SU-DHL-6 (cell line): ENCODE measurements around the gene CEP135.

Source experiments
- H2AFZ ChIP-seq: fragments of 200-600 bp; sonication (generic); 2 replicates; pipeline ENCODE4 v1.6.1; 2014; ENCODE audit warnings: low read depth, mild to moderate bottlenecking, moderate library complexity, mixed read lengths, antibody characterized with exemption, low read length; ENCODE audit not compliant: severe bottlenecking
- H3F3A ChIP-seq: fragments of 200-600 bp; shearing (Covaris generic); 2 replicates; pipeline ENCODE4 v1.6.0; 2016; ENCODE audit warnings: antibody characterized with exemption, mild to moderate bottlenecking; ENCODE audit not compliant: insufficient read depth
- H3K27ac ChIP-seq: fragments of 200-600 bp; sonication (generic); 2 replicates; pipeline ENCODE4 v1.5.1; 2016; ENCODE audit warnings: low read depth, mild to moderate bottlenecking, low read length, moderate library complexity, mixed read lengths
- H3K27me3 ChIP-seq: fragments of 200-600 bp; sonication (generic), shearing (Covaris generic); 2 replicates; pipeline ENCODE4 v1.6.0; 2014; ENCODE audit warnings: mild to moderate bottlenecking, low read length
- H3K36me3 ChIP-seq: fragments of 200-600 bp; sonication (generic); 2 replicates; pipeline ENCODE4 v1.6.1; 2014; ENCODE audit warnings: mild to moderate bottlenecking, low read length, mixed read lengths
- H3K4me2 ChIP-seq: fragments of 300-600, 200-600 bp; shearing (Covaris generic), sonication (generic); 2 replicates; pipeline ENCODE4 v1.6.0; 2014; ENCODE audit warnings: low read length, low read depth, mild to moderate bottlenecking; ENCODE audit not compliant: poor library complexity, severe bottlenecking
- H3K4me3 ChIP-seq: fragments of 200-600 bp; sonication (generic); 2 replicates; pipeline ENCODE4 v1.5.1; 2014; ENCODE audit warnings: antibody characterized with exemption, low read length, mild to moderate bottlenecking, mixed read lengths; ENCODE audit not compliant: insufficient read depth, poor library complexity, severe bottlenecking
- H3K79me2 ChIP-seq: fragments of 200-600 bp; sonication (generic); 2 replicates; pipeline ENCODE4 v1.6.1; 2014; ENCODE audit warnings: mild to moderate bottlenecking, low read length, moderate library complexity; ENCODE audit not compliant: insufficient read depth
- H3K9ac ChIP-seq: fragments of 200-600 bp; sonication (generic); 2 replicates; pipeline ENCODE4 v1.7.0; 2014; ENCODE audit warnings: mild to moderate bottlenecking, low read length
- H3K9me2 ChIP-seq: fragments of 200-600 bp; sonication (generic); replicated peaks from 2 replicates; pipeline ENCODE4 v1.6.1; 2014; ENCODE audit warnings: low read length; ENCODE audit not compliant: insufficient read depth
- H3K9me3 ChIP-seq: fragments of 200-600 bp; sonication (generic); 2 replicates; pipeline ENCODE4 v1.6.1; 2014; ENCODE audit warnings: low read length, mixed read lengths; ENCODE audit not compliant: insufficient read depth
- H4K20me1 ChIP-seq: fragments of 200-600 bp; sonication (generic); 2 replicates; pipeline ENCODE4 v1.6.1; 2014; ENCODE audit warnings: low read depth, mild to moderate bottlenecking, antibody characterized with exemption, low read length, moderate library complexity, mixed read lengths
- EZH2phosphoT487 ChIP-seq: fragments of 200-600 bp; sonication (generic), shearing (Covaris generic); conservative IDR thresholded peaks from 2 replicates; pipeline ENCODE4 v1.6.1; 2018; ENCODE audit warnings: mild to moderate bottlenecking, antibody characterized with exemption, low read length, moderate library complexity, mixed read lengths
- TF ChIP-seq, protein P1 (sequence below): fragments of 200-600 bp; sonication (generic); IDR thresholded peaks from one replicate; pipeline ENCODE4 v1.5.1; 2017; ENCODE audit warnings: antibody characterized with exemption, mild to moderate bottlenecking, low read length, moderate library complexity; ENCODE audit not compliant: insufficient read depth, poor library complexity, severe bottlenecking

Gene CEP135, protein sequence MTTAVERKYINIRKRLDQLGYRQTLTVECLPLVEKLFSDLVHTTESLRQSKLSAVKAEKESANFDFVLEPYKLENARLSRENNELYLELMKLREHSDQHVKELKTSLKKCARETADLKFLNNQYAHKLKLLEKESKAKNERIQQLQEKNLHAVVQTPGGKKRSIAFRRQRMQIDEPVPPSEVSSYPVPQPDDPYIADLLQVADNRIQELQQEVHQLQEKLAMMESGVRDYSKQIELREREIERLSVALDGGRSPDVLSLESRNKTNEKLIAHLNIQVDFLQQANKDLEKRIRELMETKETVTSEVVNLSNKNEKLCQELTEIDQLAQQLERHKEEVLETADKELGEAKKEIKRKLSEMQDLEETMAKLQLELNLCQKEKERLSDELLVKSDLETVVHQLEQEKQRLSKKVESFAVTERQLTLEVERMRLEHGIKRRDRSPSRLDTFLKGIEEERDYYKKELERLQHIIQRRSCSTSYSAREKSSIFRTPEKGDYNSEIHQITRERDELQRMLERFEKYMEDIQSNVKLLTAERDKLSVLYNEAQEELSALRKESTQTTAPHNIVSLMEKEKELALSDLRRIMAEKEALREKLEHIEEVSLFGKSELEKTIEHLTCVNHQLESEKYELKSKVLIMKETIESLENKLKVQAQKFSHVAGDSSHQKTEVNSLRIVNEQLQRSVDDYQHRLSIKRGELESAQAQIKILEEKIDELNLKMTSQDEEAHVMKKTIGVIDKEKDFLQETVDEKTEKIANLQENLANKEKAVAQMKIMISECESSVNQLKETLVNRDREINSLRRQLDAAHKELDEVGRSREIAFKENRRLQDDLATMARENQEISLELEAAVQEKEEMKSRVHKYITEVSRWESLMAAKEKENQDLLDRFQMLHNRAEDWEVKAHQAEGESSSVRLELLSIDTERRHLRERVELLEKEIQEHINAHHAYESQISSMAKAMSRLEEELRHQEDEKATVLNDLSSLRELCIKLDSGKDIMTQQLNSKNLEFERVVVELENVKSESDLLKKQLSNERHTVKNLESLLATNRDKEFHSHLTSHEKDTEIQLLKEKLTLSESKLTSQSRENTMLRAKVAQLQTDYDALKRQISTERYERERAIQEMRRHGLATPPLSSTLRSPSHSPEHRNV

DNA sequence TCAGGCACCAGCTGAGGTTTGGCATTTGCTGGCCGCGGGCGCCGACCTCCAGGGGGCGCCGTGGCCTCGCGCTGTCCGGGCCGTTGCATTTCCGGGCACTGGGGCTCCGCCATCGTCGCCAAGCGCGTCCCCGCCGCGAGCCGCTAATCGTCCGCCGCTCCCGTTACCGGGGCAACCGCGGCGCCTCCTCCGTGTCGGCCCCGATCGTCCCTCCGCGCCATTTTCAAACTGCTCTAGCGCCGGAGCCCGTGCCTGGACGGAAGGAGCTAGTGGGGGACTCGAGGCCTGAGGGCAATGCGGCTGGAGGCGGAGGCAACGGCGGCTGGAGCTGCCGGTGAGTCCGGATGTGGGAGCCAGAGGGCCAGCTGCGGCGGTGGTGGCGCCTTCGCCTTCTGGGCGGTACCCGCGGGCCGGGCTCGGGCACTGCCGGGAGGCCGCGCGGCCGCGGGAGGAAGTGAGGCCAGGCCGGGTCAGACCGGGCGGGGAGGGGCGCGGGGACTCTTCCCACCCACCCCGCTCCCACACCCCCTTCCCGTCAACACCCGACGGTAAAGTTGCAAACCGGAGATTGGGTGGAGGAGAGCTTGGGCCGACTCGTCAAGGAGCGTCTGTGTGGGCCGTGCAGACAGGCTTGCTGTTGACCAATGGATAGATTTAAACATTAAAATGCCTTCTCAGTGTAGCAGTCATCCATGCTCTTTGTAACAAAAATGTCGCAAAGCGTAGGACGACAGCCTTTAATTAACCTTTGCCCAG, at the start of gene CEP135:
Gene CEP135 (plus strand): TSS at position 220 of the 756 bp plus-strand sequence. CDS start 3,186 bp downstream, outside the sequence.
- Histone ChIP-seq H3K9me3 (no peaks in the 10 kb centered on the region), H3K4me2 (peak within 1 kb of the TSS; percentile 99), H3K27ac (peak within 1 kb of the TSS; percentile 100), H3K4me3 (peak within 1 kb of the TSS; percentile 76), H3K36me3 (0 out of 2 replicates have a peak, but pooled peaks cover 2% of the 10 kb centered on the region), H3F3A (peaks cover 18% of the 10 kb centered on the region), H4K20me1 (no peaks in the 10 kb centered on the region), H2AFZ (peak within 1 kb of the TSS; percentile 67), H3K27me3 (no peaks in the 10 kb centered on the region), H3K9me2 (no peaks in the 10 kb centered on the region), H3K79me2 (peaks cover 24% of the 10 kb centered on the region), H3K9ac (peak within 1 kb of the TSS; percentile 71)
- no peak for TF ChIP-seq EZH2phosphoT487
- TF ChIP-seq, protein P1, sequence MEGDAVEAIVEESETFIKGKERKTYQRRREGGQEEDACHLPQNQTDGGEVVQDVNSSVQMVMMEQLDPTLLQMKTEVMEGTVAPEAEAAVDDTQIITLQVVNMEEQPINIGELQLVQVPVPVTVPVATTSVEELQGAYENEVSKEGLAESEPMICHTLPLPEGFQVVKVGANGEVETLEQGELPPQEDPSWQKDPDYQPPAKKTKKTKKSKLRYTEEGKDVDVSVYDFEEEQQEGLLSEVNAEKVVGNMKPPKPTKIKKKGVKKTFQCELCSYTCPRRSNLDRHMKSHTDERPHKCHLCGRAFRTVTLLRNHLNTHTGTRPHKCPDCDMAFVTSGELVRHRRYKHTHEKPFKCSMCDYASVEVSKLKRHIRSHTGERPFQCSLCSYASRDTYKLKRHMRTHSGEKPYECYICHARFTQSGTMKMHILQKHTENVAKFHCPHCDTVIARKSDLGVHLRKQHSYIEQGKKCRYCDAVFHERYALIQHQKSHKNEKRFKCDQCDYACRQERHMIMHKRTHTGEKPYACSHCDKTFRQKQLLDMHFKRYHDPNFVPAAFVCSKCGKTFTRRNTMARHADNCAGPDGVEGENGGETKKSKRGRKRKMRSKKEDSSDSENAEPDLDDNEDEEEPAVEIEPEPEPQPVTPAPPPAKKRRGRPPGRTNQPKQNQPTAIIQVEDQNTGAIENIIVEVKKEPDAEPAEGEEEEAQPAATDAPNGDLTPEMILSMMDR, result peak; percentile 39

DNA sequence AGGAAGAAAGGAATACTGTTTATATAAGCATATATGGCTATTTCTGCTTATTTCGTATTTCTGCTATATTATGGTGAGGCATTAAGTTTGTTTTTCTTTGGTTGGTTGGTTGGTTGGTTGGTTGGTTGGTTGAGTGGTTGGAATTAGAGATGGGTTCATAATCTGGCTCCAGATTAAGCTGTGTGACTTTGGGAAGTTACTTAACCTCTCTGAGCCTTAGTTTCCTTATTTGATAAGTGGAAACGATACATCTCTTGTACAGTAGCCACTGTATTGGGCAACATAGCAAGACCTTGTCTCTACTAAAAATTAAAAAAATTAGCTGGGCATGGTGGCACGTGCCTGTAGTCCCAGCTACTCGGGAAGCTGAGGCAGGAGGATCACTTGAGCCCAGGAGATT, 46.1 kb upstream of the CEP135 start:
- Histone ChIP-seq H3K36me3 (no peaks in the 10 kb centered on the region), H3K9ac (no peak overlapping the region), H2AFZ (no peak overlapping the region)

DNA sequence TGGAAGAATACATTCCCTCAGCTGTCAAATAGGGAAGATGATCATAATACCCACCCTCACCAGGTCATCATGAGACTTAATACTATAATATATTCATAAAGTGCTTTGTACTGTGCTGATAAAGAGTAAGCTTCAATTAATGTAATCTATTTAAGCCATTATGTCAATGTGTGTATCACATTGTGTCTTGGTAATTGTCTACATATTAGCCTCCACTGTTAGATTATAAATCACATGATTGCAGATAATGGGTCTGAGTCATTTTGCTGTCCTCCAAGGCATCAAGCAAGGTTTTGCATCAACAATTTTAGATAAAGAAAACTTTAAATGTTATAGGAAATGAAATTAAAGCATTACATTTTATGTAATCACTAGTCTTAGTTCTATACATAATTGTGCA, 45.2 kb upstream of the CEP135 start:
- Histone ChIP-seq H3K27me3 (no peaks in the 10 kb centered on the region), H3K79me2 (no peaks in the 10 kb centered on the region), H3K9me3 (no peaks in the 10 kb centered on the region), H3K27ac (no peak overlapping the region), H3K9ac (no peak overlapping the region), H3F3A (no peaks in the 10 kb centered on the region), H2AFZ (no peak overlapping the region), H3K4me2 (no peak overlapping the region), H4K20me1 (no peaks in the 10 kb centered on the region), H3K4me3 (no peak overlapping the region), H3K36me3 (no peaks in the 10 kb centered on the region), H3K9me2 (no peaks in the 10 kb centered on the region)
- TF ChIP-seq, protein P1, result no peak
- TF ChIP-seq EZH2phosphoT487, result no peak

More for the DNA sequence above, 46.1 kb upstream of the CEP135 start:
- Histone ChIP-seq H3K9me3 (no peaks in the 10 kb centered on the region), H4K20me1 (no peaks in the 10 kb centered on the region), H3F3A (no peaks in the 10 kb centered on the region), H3K9me2 (no peaks in the 10 kb centered on the region), H3K27me3 (no peaks in the 10 kb centered on the region), H3K4me2 (no peak overlapping the region), H3K4me3 (no peak overlapping the region), H3K79me2 (no peaks in the 10 kb centered on the region), H3K27ac (no peak overlapping the region)
- no peak for TF ChIP-seq EZH2phosphoT487
- TF ChIP-seq, protein P1, result no peak
